B cell (primary cell): Measurements from ENCODE around the gene RAB15. TPM values are rescaled to one million over a fixed set of nuclear protein-coding genes. Genes with fewer than 3 reads are reported as not detected.

ENCODE experiments used
- ATAC-seq: fragments of 200-7000 bp; cut with Tn5 transposase; one replicate; pipeline ENCODE4 v1.10.0; 2021; ENCODE audit warnings: low read depth, mild to moderate bottlenecking, moderate number of reproducible peaks, moderate library complexity
- CTCF ChIA-PET: fragments of 350-600 bp; sonication (Branson Sonifier 250); formaldehyde crosslinking; loops from one replicate; lab custom pipeline; 2021; ENCODE audit warnings: antibody characterized with exemption, inconsistent platforms; lab: Charles Lee
- POLR2A ChIA-PET: fragments of 350-600 bp; sonication (Branson Sonifier 250); formaldehyde crosslinking; loops from one replicate; lab custom pipeline; 2021; ENCODE audit warnings: antibody characterized with exemption; lab: Charles Lee
- DNase-seq: peaks from one replicate; pipeline ENCODE4 v3.0.0; 2013
- H2AFZ ChIP-seq: 2 replicates; pipeline ENCODE4 v1.6.1; 2012; ENCODE audit warnings: mild to moderate bottlenecking, low read depth, low read length; ENCODE audit not compliant: insufficient read depth, poor library complexity, severe bottlenecking
- H3K27ac ChIP-seq, 2 donors: 1 replicate in 1 of 2; 2 replicates in 1 of 2; pipeline ENCODE4 v1.5.1; 2012 to 2013; ENCODE audit warnings: low read length in 2 of 2, mild to moderate bottlenecking in 2 of 2, moderate library complexity in 1 of 2
- H3K27me3 ChIP-seq, 4 experiments: fragments of 200-600 bp in 1 of 4; sonication (generic) in 1 of 4; replicated peaks in 1 of 4; 1 replicate in 2 of 4; 2 replicates in 2 of 4; pipeline versions ENCODE4 v1.6.1 to v1.7.0; 2013 to 2016; ENCODE audit warnings: low read length in 3 of 4, mild to moderate bottlenecking in 2 of 4, mixed read lengths in 1 of 4, moderate library complexity in 1 of 4; ENCODE audit not compliant: insufficient read depth in 4 of 4, control insufficient read depth in 3 of 4; ENCODE audit errors: control extremely low read depth in 1 of 4
- H3K36me3 ChIP-seq, 2 experiments: replicated peaks in 1 of 2; 1 replicate in 1 of 2; 2 replicates in 1 of 2; pipeline versions ENCODE4 v1.6.1 to v1.7.1; 2013; ENCODE audit warnings: low read length in 1 of 2; ENCODE audit not compliant: insufficient read depth in 2 of 2, control insufficient read depth in 1 of 2; ENCODE audit errors: control extremely low read depth in 1 of 2, extremely low read depth in 1 of 2
- H3K4me1 ChIP-seq, 2 donors: fragments of 200-600 bp in 1 of 2; sonication (generic) in 1 of 2; 1 replicate in 1 of 2; 2 replicates in 1 of 2; pipeline versions ENCODE4 v1.5.1 to v1.6.1; 2013 to 2017; ENCODE audit warnings: low read length in 2 of 2; ENCODE audit not compliant: control insufficient read depth in 2 of 2, insufficient read depth in 2 of 2
- H3K4me2 ChIP-seq: replicated peaks from 2 replicates; pipeline ENCODE3; 2012; ENCODE audit warnings: mild to moderate bottlenecking, low read depth, low read length; ENCODE audit not compliant: poor library complexity, severe bottlenecking
- H3K4me3 ChIP-seq, 5 experiments: fragments of 200-600 bp in 1 of 5; sonication (generic) in 1 of 5; 1 replicate in 3 of 5; 2 replicates in 2 of 5; pipeline versions ENCODE4 v1.5.1 to v1.7.0; 2011 to 2016; ENCODE audit warnings: low read length in 4 of 5, mild to moderate bottlenecking in 4 of 5, low read depth in 2 of 5, control low read depth in 1 of 5, moderate library complexity in 1 of 5; ENCODE audit not compliant: insufficient read depth in 1 of 5; ENCODE audit errors: control extremely low read depth in 1 of 5, extremely low read depth in 1 of 5
- H3K79me2 ChIP-seq: fragments of 200-600 bp; sonication (generic); one replicate; pipeline ENCODE4 v1.6.0; 2016; ENCODE audit warnings: low read length; ENCODE audit not compliant: control insufficient read depth, insufficient read depth
- H3K9ac ChIP-seq: fragments of 200-600 bp; sonication (generic); 2 replicates; pipeline ENCODE4 v1.6.1; 2017; ENCODE audit warnings: mild to moderate bottlenecking, low read length, moderate library complexity
- H3K9me3 ChIP-seq, 3 donors: one replicate each; pipeline versions ENCODE4 v1.6.1 to v1.7.1; 2013; ENCODE audit warnings: low read length in 2 of 3; ENCODE audit not compliant: control insufficient read depth in 2 of 3, insufficient read depth in 1 of 3; ENCODE audit errors: control extremely low read depth in 1 of 3
- H4K20me1 ChIP-seq: 2 replicates; pipeline ENCODE4 v1.6.0; 2012; ENCODE audit warnings: mild to moderate bottlenecking, low read length; ENCODE audit not compliant: insufficient read depth, control insufficient read depth, poor library complexity, severe bottlenecking
- H3K27ac Mint-ChIP-seq: one replicate; pipeline ENCODE4 v1.8.0; 2021; ENCODE audit warnings: mixed read lengths
- H3K27me3 Mint-ChIP-seq: one replicate; pipeline ENCODE4 v1.8.0; 2021; ENCODE audit warnings: mixed read lengths
- H3K4me1 Mint-ChIP-seq: one replicate; pipeline ENCODE4 v1.8.0; 2021; ENCODE audit warnings: mixed read lengths
- H3K4me3 Mint-ChIP-seq: one replicate; pipeline ENCODE4 v1.8.0; 2021; ENCODE audit warnings: mixed read lengths
- H3K9me3 Mint-ChIP-seq: one replicate; pipeline ENCODE4 v1.8.0; 2022; ENCODE audit warnings: mixed read lengths; ENCODE audit not compliant: insufficient read depth
- CTCF ChIP-seq: fragments of 200-600 bp; IDR thresholded peaks from one replicate; pipeline ENCODE4 v1.8.0; 2022; ENCODE audit warnings: antibody characterized with exemption, mild to moderate bottlenecking
- EZH2 ChIP-seq: IDR thresholded peaks from 2 replicates; pipeline ENCODE4 v1.6.1; 2012; ENCODE audit warnings: borderline replicate concordance, low read depth, mild to moderate bottlenecking, moderate library complexity, low read length; ENCODE audit not compliant: insufficient read depth, poor library complexity, severe bottlenecking
- WGBS: methylation state at CpG from one replicate; pipeline ENCODE4 v1.1.5; 2013; ENCODE audit warnings: missing lambda C conversion rate; ENCODE audit not compliant: insufficient coverage; 5-methylcytosine and 5-hydroxymethylcytosine counted together
- intact Hi-C: fragments of 100-400 bp; cut with micrococcal nuclease; formaldehyde crosslinking; loops from one replicate; pipeline ENCODE4 v1.10.0; 2022
- polyA plus RNA-seq: library from polyadenylated mRNA; depleted of rRNA; stranded (reverse); fragments of >200 nt; gene quantifications from 2 replicates; pipeline ENCODE4 v1.2.3, GENCODE V29; 2012
- total RNA-seq, 2 donors: library from RNA; stranded (reverse); fragments of 120-200 nt in 1 of 2; gene quantifications; 1 replicate in 1 of 2; 2 replicates in 1 of 2; pipeline versions ENCODE4 v1.2.3 to v1.2.4, GENCODE V29; 2013 to 2022

Gene RAB15
- total and polyA plus RNA-seq, 2 donors (not counting 1 experiment from before 2014, with no cell fraction given): 0.17 to 0.19 TPM

- H3K36me3 ChIP-seq: peaks cover 9 to 67% of the 10 kb centered on the region in 2 experiments
- DNase-seq (no peak), ATAC-seq (no peak)
- H3K79me2 ChIP-seq: peaks cover 47% of the 10 kb centered on the region
- H3K4me3 ChIP-seq: no peak overlapping the region
- CTCF ChIA-PET: interaction anchor here (1.5 to 1.8 kb wide), 3 partner anchors 9 to 35 kb away, joined by 4 to 6 read pairs (median 5); partner anchors contain the start of gene CHURC1
- POLR2A ChIA-PET: no interaction called here
- H3K9ac ChIP-seq: no peak overlapping the region
- peaks cover 15% of the 10 kb centered on the region for H3K4me1 Mint-ChIP-seq
- TF ChIP-seq EZH2 (no peak), CTCF (no peak)
- H3K4me2 ChIP-seq: no peak overlapping the region
- H3K9me3 Mint-ChIP-seq: no peaks in the 10 kb centered on the region
- H3K27me3 Mint-ChIP-seq: no peaks in the 10 kb centered on the region
- no peaks in the 10 kb centered on the region for H3K27me3 ChIP-seq
- H3K4me1 ChIP-seq: peaks cover 15 to 19% of the 10 kb centered on the region in 2 donors
- WGBS: no CpG with 5 or more reads among the region's 3 CpGs
- peak overlapping the region in 1 of 2 donors; percentile 44 for H3K27ac ChIP-seq
- H2AFZ ChIP-seq: no peak overlapping the region
- H3K27ac Mint-ChIP-seq: no peak overlapping the region
- peaks cover 42% of the 10 kb centered on the region for H4K20me1 ChIP-seq
- no peak overlapping the region for H3K4me3 Mint-ChIP-seq
- H3K9me3 ChIP-seq: no peaks in the 10 kb centered on the region
- intact Hi-C loops: no loop called here
Measured at GRCh38 chr14:64927031-64927430, 45.1 kb downstream of the RAB15 start.

- H3K79me2 ChIP-seq: peaks cover 51% of the 10 kb centered on the region
- Mint-ChIP-seq H3K27me3 (no peaks in the 10 kb centered on the region), H3K4me1 (peaks cover 20% of the 10 kb centered on the region), H3K4me3 (no peak overlapping the region), H3K27ac (no peak overlapping the region), H3K9me3 (no peaks in the 10 kb centered on the region)
- DNase-seq: no peak
- H3K4me2 ChIP-seq: no peak overlapping the region
- ATAC-seq: no peak
- no peak overlapping the region for H2AFZ ChIP-seq
- peaks cover 46% of the 10 kb centered on the region for H4K20me1 ChIP-seq
- intact Hi-C loops: no loop called here
- H3K4me1 ChIP-seq: peaks cover 15 to 19% of the 10 kb centered on the region in 2 donors
- CTCF ChIA-PET: interaction anchor here (1.5 to 1.8 kb wide), 3 partner anchors 9 to 35 kb away, joined by 4 to 6 read pairs (median 5); partner anchors contain the start of gene CHURC1
- no peaks in the 10 kb centered on the region for H3K27me3 ChIP-seq
- POLR2A ChIA-PET: no interaction called here
- no peak overlapping the region for H3K4me3 ChIP-seq
- no peaks in the 10 kb centered on the region for H3K9me3 ChIP-seq
- no peak overlapping the region for H3K9ac ChIP-seq
- TF ChIP-seq CTCF (no peak), EZH2 (no peak)
- 100% methylated on average over 1 of the region's 4 CpGs for WGBS
- peaks cover 9 to 64% of the 10 kb centered on the region in 2 experiments for H3K36me3 ChIP-seq
- peak overlapping the region in 1 of 2 donors; percentile 44 for H3K27ac ChIP-seq
Measured at GRCh38 chr14:64926398-64926995, 45.6 kb downstream of the RAB15 start.
